K562 (cell line): Measurements from ENCODE around the gene SLC26A3. TPM values are rescaled to one million over a fixed set of nuclear protein-coding genes. Genes with fewer than 3 reads are reported as not detected.

Source experiments
- CSDE1 ChIP-seq, 2 experiments: fragments of 450-650 bp; IDR thresholded peaks; 2 replicates each; pipeline ENCODE4 v1.6.1; 2016; ENCODE audit warnings: mild to moderate bottlenecking in 1 of 2
- ELF4 ChIP-seq: fragments of 450-650 bp; formaldehyde crosslinking; IDR thresholded peaks from 2 replicates; pipeline ENCODE4 v1.4.0; 2022; ENCODE audit warnings: missing genetic modification characterization
- ILF3 ChIP-seq: fragments of 450-650 bp; IDR thresholded peaks from 2 replicates; pipeline ENCODE4 v1.6.1; 2018; ENCODE audit warnings: antibody characterized with exemption, mild to moderate bottlenecking, moderate library complexity, borderline replicate concordance
- WHSC1 ChIP-seq: IDR thresholded peaks from one replicate; pipeline ENCODE4 v1.6.1; 2012; ENCODE audit warnings: low read length, control low read depth, inconsistent platforms
- ZBTB17 ChIP-seq: fragments of 450-650 bp; formaldehyde crosslinking; IDR thresholded peaks from 2 replicates; pipeline ENCODE4 v1.4.0; 2020; ENCODE audit warnings: mild to moderate bottlenecking
- ZFP1 ChIP-seq: fragments of 450-650 bp; formaldehyde crosslinking; IDR thresholded peaks from 2 replicates; pipeline ENCODE4 v1.4.0; 2020; ENCODE audit warnings: mild to moderate bottlenecking, mixed read lengths
- polyA plus RNA-seq, 8 experiments: library from polyadenylated mRNA; depleted of rRNA in 4 of 8; stranded (reverse) in 5 of 8; unstranded in 3 of 8; fragments of >200 nt; fragmentation: Nextera tagmentation in 2 of 8; fragmentation: Illumina TruSeq in 1 of 8; extraction: Ambion mirVana in 2 of 8; extraction: Trizol in 1 of 8; gene quantifications; 2 replicates each; pipeline versions ENCODE4 v1.2.1 to v1.2.3, GENCODE V29; 2011 to 2014; ENCODE audit warnings: inconsistent platforms in 1 of 8, missing spikeins in 1 of 8
- total RNA-seq, 7 experiments: library from RNA; depleted of rRNA in 6 of 7; stranded (reverse); fragments of >200 nt in 6 of 7; fragmentation: Illumina TruSeq in 2 of 7; extraction: Trizol in 2 of 7; gene quantifications; 2 replicates each; pipeline versions ENCODE4 v1.2.1 to v1.2.3, GENCODE V29; 2011 to 2021; ENCODE audit warnings: low replicate concordance in 1 of 7
- TF ChIP-seq, protein P1 (sequence below): fragments of 450-650 bp; IDR thresholded peaks from 2 replicates; pipeline ENCODE4 v1.6.1; 2016; ENCODE audit warnings: borderline replicate concordance
- TF ChIP-seq, protein P2 (sequence below): sonication (generic); formaldehyde crosslinking; IDR thresholded peaks from 2 replicates; pipeline ENCODE4 v1.8.0; 2022; ENCODE audit warnings: missing genetic modification reagents, mild to moderate bottlenecking, borderline replicate concordance
- TF ChIP-seq, protein P3 (sequence below): sonication (generic); formaldehyde crosslinking; IDR thresholded peaks from 2 replicates; pipeline ENCODE4 v1.8.1; 2023; ENCODE audit warnings: mild to moderate bottlenecking, missing genetic modification reagents
- TF ChIP-seq, protein P4 (sequence below): fragments of 250-450 bp; sonication (Bioruptor Pico); IDR thresholded peaks from 2 replicates; pipeline ENCODE4 v1.8.0; 2022; ENCODE audit warnings: moderate library complexity, mild to moderate bottlenecking, inconsistent platforms
- TF ChIP-seq, protein P5 (sequence below), 3 experiments: IDR thresholded peaks in 2 of 3; conservative IDR thresholded peaks in 1 of 3; 2 replicates each; pipeline ENCODE4 v1.5.1; 2011 to 2012; ENCODE audit warnings: low read length in 3 of 3, mild to moderate bottlenecking in 3 of 3, control low read depth in 2 of 3, improper control_type of control experiment in 1 of 3, inconsistent platforms in 1 of 3, low read depth in 1 of 3, mixed read lengths in 1 of 3, moderate library complexity in 1 of 3; ENCODE audit not compliant: insufficient read depth in 2 of 3
- TF ChIP-seq, protein P6 (sequence below): sonication (generic); formaldehyde crosslinking; IDR thresholded peaks from 2 replicates; pipeline ENCODE4 v1.8.1; 2022; ENCODE audit warnings: missing genetic modification reagents

SLC26A3 gene
- total and polyA plus RNA-seq, 9 of the 15 experiments (the other 6 are each of a cell fraction or from before 2014, with no cell fraction given), result 0.86 TPM; not detected in 8

DNA sequence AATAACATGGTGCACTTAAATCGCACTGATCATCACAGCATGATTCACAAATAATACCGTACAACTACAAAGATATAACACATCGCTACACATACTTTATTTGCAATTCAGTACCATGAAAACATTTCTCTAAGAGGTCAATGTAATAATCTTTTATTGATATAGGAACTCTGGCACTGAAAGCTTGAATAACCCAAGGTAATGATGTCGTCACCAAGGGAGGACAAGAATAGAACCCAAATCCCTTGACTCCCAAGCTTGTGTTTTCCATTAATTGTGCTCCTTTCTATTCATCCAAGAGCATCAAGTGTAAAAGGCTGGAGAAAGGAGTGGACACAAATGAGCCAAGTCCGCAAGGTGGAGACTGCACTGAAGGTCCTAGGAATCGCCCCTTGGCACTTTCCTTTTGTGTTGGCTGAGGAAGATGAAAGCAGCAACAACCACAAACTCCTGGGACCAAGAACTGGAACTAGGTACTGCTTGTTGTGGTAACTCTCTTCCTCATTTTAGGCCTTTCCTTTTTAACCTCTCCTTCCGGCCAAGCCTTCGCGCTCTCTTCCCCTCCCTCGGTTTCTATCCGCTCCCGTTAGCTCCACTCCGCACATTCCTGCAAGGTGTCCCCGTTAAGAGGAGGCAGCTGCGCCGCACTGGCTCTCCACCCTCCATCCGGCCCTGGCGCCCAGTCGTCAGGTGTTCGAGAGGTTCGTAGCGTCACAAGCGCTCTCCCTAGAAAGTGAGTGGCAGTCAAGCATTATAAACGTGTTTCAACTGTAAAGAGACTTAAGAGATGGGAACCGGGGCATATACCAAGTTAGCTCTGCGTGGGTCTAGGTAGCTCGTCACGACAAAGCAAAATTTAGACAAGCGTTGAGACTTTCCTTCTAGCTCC is 60.1 kb downstream of the SLC26A3 start (continued):
- TF ChIP-seq, protein P1, sequence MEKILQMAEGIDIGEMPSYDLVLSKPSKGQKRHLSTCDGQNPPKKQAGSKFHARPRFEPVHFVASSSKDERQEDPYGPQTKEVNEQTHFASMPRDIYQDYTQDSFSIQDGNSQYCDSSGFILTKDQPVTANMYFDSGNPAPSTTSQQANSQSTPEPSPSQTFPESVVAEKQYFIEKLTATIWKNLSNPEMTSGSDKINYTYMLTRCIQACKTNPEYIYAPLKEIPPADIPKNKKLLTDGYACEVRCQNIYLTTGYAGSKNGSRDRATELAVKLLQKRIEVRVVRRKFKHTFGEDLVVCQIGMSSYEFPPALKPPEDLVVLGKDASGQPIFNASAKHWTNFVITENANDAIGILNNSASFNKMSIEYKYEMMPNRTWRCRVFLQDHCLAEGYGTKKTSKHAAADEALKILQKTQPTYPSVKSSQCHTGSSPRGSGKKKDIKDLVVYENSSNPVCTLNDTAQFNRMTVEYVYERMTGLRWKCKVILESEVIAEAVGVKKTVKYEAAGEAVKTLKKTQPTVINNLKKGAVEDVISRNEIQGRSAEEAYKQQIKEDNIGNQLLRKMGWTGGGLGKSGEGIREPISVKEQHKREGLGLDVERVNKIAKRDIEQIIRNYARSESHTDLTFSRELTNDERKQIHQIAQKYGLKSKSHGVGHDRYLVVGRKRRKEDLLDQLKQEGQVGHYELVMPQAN, result peak; percentile 63; the same call in 1 of the 2 replicates
- TF ChIP-seq WHSC1 (peak; percentile 72), ZBTB17 (CRISPR knock-in tag) (peak; percentile 81; the same call in 1 of the 2 replicates), ZFP1 (CRISPR knock-in tag) (no peak), ELF4 (CRISPR knock-in tag) (peak; percentile 68; the same call in 1 of the 2 replicates), ILF3 (no peak), CSDE1 (IDR thresholded peaks at IDR 0.05) (peak; percentile 27 to 57; a peak in 1 of 4 replicates)
- TF ChIP-seq, protein P2, sequence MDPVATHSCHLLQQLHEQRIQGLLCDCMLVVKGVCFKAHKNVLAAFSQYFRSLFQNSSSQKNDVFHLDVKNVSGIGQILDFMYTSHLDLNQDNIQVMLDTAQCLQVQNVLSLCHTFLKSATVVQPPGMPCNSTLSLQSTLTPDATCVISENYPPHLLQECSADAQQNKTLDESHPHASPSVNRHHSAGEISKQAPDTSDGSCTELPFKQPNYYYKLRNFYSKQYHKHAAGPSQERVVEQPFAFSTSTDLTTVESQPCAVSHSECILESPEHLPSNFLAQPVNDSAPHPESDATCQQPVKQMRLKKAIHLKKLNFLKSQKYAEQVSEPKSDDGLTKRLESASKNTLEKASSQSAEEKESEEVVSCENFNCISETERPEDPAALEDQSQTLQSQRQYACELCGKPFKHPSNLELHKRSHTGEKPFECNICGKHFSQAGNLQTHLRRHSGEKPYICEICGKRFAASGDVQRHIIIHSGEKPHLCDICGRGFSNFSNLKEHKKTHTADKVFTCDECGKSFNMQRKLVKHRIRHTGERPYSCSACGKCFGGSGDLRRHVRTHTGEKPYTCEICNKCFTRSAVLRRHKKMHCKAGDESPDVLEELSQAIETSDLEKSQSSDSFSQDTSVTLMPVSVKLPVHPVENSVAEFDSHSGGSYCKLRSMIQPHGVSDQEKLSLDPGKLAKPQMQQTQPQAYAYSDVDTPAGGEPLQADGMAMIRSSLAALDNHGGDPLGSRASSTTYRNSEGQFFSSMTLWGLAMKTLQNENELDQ (CRISPR knock-in tag), result no peak
- TF ChIP-seq, protein P3, sequence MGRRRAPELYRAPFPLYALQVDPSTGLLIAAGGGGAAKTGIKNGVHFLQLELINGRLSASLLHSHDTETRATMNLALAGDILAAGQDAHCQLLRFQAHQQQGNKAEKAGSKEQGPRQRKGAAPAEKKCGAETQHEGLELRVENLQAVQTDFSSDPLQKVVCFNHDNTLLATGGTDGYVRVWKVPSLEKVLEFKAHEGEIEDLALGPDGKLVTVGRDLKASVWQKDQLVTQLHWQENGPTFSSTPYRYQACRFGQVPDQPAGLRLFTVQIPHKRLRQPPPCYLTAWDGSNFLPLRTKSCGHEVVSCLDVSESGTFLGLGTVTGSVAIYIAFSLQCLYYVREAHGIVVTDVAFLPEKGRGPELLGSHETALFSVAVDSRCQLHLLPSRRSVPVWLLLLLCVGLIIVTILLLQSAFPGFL (CRISPR knock-in tag), result no peak; the same call in 1 of the 2 replicates
- TF ChIP-seq, protein P4, sequence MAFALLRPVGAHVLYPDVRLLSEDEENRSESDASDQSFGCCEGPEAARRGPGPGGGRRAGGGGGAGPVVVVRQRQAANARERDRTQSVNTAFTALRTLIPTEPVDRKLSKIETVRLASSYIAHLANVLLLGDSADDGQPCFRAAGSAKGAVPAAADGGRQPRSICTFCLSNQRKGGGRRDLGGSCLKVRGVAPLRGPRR (CRISPR knock-in tag), result 0 out of 2 replicates have a peak, but pooled peaks have one; percentile 60
- TF ChIP-seq, protein P5, sequence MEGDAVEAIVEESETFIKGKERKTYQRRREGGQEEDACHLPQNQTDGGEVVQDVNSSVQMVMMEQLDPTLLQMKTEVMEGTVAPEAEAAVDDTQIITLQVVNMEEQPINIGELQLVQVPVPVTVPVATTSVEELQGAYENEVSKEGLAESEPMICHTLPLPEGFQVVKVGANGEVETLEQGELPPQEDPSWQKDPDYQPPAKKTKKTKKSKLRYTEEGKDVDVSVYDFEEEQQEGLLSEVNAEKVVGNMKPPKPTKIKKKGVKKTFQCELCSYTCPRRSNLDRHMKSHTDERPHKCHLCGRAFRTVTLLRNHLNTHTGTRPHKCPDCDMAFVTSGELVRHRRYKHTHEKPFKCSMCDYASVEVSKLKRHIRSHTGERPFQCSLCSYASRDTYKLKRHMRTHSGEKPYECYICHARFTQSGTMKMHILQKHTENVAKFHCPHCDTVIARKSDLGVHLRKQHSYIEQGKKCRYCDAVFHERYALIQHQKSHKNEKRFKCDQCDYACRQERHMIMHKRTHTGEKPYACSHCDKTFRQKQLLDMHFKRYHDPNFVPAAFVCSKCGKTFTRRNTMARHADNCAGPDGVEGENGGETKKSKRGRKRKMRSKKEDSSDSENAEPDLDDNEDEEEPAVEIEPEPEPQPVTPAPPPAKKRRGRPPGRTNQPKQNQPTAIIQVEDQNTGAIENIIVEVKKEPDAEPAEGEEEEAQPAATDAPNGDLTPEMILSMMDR (IDR thresholded peaks at IDR 0.05 in 2 of 3, conservative IDR thresholded peaks at IDR 0.05 in 1 of 3; ENCODE audit: insufficient read depth in 2 of 3, low read depth in 1 of 3, low read length in 3 of 3), result 0 out of 6 replicates have a peak, but pooled peaks of 1 of the 3 experiments have one; percentile 9
- TF ChIP-seq, protein P6, sequence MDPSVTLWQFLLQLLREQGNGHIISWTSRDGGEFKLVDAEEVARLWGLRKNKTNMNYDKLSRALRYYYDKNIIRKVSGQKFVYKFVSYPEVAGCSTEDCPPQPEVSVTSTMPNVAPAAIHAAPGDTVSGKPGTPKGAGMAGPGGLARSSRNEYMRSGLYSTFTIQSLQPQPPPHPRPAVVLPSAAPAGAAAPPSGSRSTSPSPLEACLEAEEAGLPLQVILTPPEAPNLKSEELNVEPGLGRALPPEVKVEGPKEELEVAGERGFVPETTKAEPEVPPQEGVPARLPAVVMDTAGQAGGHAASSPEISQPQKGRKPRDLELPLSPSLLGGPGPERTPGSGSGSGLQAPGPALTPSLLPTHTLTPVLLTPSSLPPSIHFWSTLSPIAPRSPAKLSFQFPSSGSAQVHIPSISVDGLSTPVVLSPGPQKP, result no peak
